ENCODE measurements around the gene HYCC2.
A peak's percentile ranks its signal among the peaks of the same experiment; 100 is the strongest.
"Not testable (repeated sequence)": the region's sequence is repeated elsewhere in the genome, so short reads cannot be mapped to it uniquely, and the experiment has no call there.

The HYCC2 gene

GRCh38 chr2:201070948-201071478 is 458 bp downstream of the HYCC2 start:
- peak; percentile 44 for DNase-seq (ENCODE audit: low read depth)

DNA sequence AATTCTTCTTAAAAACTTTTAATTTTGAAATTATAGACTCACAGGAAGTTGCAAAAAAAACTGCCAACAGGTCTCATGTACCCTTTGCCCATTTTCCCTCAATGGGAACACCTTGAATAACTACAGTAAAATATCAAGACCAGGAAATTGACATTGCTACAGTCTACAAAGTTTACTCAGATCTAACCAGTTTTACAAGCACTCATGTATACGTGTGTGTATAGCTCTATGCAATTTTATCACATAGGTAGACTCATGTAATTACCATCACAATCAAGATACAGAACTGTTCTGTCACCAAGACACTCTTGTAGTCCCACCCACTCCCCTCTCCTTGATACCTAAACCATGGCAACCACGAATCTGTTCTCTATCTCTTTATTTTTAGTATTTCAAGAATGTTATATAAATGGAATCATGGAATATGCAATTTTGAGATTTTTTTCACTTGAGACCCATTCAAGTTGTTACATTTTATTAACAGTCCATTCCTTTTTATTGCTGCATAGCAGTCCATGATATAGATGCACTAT is 6.6 kb downstream of the HYCC2 start:
- no peak for DNase-seq (ENCODE audit: low read depth)

DNA sequence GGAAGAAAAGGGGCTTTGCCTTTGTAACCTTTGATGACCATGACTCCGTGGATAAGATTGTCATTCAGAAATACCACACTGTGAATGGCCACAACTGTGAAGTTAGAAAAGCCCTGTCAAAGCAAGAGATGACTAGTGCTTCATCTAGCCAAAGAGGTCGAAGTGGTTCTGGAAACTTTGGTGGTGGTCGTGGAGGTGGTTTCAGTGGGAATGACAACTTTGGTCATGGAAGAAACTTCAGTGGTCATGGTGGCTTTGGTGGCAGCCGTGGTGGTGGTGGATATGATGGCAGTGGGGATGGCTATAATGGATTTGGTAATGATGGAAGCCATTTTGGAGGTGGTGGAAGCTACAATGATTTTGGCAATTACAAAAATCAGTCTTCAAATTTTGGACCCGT is 8.0 kb downstream of the HYCC2 start:
- not testable (repeated sequence) for DNase-seq (ENCODE audit: low read depth)

DNA sequence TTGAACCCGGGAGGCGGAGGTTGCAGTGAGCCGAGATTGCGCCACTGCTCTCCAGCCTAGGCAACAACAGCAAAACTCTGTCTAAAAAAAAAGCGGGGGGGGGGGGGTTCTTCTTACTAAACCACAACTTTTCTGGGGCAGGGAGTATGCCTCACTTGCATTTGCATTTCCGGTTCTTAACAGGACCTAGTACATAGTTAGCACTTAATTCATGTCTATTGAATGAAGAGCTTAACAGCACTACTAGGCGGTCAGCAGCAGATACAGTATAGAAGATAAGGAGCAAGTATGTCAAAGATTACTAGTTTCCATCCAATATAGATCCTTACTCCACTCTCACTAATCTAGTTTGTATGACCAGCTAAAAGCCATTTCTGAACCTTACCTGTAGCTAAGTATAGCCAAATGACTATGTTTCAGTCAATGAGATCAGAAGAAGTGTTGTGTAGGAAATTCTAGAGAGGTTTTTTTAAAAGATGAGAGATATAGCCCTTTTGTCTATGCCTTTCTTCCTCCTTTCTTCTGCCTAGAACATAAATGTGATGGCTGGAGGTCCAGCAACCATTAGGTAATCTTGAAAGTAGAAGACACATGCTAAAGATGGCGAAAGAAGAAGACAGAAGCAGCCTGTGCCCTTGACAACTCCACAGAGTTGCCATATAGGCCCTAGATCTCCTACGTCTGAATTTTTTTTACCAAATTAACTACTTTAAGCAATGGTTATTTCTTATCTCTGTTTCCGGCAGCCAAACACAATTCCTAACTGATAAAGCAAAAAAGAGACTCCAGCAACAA is 11.3 kb downstream of the HYCC2 start:
- no peak for DNase-seq (ENCODE audit: low read depth)

DNA sequence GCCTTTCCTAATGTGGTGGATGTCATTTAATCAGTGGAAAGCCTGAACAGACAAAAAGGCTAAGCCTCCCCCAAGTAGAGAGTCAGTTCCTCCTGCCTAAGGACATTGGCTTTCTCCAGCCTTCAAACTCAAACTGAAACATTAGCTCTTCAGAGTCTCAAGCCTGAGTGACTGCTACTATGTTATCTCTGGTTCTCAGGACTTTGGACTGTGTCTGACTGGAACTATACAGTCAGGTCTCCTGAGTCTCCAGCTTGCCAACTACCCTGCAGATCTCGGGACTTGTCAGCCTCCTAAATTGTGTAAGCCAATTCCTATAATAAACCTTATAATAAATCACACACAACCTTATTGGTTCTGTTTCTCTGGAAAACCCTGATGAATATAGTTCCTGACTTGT is 12.6 kb downstream of the HYCC2 start:
- no peak for DNase-seq (ENCODE audit: low read depth)

DNA sequence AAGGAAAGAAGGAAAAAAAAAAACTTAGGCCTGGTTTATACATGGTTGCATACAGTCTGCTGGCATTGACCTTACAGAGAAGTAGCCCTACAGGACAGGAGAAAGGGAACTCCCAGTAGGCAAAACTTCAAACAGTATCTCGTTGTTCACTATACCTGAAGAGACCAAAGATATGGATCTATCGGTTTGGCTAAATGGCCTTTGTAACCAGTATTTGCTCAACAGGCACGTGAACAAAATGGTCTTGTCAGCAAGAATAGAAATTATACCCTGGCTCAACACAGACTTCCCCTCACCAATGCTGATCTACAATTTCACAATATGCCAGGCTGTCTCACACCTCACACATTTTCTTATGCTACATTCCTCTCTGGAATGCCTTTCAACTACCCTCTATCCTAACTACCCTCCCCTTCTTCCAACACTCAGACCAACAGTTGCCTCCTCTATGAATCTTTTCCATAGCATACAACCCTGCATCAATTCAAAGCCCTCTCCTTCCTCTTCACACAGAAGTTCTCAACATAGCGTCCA is 13.7 kb downstream of the HYCC2 start:
- no peak for DNase-seq (ENCODE audit: low read depth)

DNA sequence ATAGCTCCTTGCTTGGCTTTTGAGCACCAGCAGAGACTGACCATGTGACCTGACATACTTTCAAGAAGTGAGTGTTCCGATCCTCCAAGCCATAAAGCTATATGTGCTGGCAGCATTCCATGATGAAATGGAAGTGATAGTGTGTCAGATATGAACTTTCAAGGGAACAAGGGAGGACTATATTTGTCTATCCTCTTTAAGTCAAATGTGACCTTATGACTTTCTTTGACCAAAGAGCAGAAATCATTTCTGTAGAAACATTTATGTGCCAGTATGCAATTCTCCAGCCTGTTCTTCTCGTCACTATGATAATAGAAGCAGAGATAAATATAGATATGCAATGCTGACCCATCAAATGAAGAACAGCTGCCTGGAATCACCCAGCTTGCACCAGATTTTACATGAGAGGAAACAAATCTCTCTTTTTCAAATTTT is 14.4 kb downstream of the HYCC2 start:
- no peak for DNase-seq (ENCODE audit: low read depth)

GRCh38 chr2:201049455-201049854 is 22.0 kb downstream of the HYCC2 start:
- no peak for DNase-seq (ENCODE audit: low read depth)

DNA sequence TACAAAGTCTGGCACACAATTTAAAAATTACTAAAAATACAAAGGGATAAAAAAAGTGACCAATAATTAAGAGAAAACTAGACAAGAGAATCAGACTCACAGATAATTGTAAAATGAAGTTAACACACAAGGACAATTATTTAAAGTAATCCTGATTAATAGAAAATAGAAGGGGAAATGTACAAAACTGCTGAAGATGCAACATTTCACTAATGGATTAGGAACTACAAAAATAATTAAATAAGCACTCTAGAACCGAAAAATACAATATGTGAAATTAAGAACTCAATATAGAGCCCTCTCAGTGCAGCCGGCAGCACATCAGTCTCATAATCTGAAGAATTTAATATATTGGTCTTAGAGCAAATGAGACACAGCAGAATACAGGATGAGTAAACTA is 24.6 kb downstream of the HYCC2 start:
- DNase-seq (ENCODE audit: low read depth), result no peak

DNA sequence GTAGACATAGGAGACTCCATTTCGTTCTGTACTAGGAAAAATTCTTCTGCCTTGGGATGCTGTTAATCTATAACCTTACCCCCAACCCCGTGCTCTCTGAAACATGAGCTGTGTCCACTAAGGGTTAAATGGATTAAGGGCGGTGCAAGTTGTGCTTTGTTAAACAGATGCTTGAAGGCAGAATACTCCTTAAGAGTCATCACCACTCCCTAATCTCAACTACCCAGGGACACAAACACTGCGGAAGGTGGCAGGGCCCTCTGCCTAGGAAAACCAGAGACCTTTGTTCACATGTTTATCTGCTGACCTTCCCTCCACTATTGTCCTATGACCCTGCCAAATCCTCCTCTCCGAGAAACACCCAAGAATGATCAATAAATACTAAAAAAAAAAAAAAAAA is 28.4 kb downstream of the HYCC2 start:
- DNase-seq (ENCODE audit: low read depth), result not testable (repeated sequence)

DNA sequence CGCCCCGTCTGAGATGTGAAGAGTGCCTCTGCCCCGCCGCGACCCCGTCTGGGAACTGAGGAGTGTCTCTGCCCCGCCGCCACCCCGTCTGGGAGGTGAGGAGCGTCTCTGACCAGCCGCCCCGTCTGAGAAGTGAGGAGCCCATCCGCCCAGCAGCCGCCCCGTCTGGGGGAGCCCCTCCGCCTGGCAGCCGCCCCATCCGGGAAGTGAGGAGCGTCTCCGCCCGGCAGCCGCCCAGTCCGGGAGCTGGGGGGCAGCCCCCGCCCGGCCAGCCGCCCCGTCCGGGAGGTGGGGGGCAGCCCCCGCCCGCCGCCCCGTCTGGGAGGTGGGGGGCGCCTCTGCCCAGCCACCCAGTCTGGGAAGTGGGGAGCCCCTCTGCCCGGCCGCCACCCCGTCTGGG is 29.0 kb downstream of the HYCC2 start:
- not testable (repeated sequence) for DNase-seq (ENCODE audit: low read depth)

GRCh38 chr2:201040867-201041628 is 30.4 kb downstream of the HYCC2 start:
- no peak for DNase-seq (ENCODE audit: low read depth)

DNA sequence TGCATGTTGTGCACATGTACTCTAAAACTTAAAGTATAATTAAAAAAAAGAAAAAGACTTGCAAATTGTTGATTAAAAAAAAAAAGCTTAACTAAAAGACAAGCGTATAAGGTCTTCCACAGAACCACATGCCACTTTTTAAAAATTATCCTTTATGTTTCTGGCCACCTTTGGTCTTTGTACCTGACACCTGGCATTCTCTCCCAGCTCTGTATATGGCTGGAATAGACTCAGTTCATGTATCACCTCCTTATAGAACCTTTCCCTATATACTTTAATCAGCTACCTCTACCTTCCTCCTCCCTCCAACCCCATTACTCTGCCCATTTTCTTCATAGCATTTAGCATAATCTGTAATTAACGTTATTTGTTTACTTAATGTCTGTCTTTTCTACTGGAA is 32.6 kb downstream of the HYCC2 start:
- no peak for DNase-seq (ENCODE audit: low read depth)

- DNase-seq (ENCODE audit: low read depth), result not testable (repeated sequence)
Observed at GRCh38 chr2:201038361-201038760, 33.1 kb downstream of the HYCC2 start.

DNA sequence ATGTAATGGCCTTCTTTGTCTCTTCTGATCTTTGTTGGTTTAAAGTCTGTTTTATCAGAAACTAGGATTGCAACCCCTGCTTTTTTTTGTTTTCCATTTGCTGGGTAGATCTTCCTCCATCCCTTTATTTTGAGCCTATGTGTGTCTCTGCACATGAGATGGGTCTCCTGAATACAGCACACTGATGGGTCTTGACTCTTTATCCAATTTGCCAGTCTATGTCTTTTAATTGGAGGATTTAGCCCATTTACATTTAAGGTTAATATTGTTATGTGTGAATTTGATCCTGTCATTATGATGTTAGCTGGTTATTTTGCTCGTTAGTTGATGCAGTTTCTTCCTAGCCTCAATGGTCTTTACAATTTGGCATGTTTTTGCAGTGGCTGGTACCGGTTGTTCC is 37.1 kb downstream of the HYCC2 start:
- DNase-seq (ENCODE audit: low read depth), result not testable (repeated sequence)

DNA sequence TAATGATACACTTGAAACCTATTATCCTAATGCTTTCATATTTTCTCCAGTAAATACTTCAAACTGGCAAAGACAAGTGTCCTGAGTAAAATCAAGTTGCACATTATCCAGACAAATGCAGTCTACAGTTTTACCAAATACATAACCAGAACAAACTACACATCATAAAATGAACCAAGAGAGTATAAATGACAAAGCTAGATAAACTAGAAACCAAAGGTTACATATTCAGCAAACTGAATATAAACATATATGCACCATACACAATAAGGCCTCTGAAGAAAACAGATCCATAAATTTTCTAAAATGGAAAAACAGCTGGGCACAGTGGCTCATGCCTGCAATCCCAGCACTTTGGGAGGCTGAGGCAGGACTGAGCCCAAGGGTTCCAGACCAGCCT is 47.0 kb downstream of the HYCC2 start:
- no peak for DNase-seq (ENCODE audit: low read depth)

- DNase-seq (ENCODE audit: low read depth), result no peak
Observed at GRCh38 chr2:201021914-201022313, 49.6 kb downstream of the HYCC2 start.
